Astrocyte (in vitro differentiated cells and primary cell): ENCODE data around the gene HTR3D. TPM values are rescaled to one million over a fixed set of nuclear protein-coding genes. Genes with fewer than 3 reads are reported as not detected.

ENCODE experiments used
- DNase-seq: peaks from one replicate; pipeline ENCODE4 v3.0.0-alpha.2; 2010; ENCODE audit warnings: low read depth
- FAIRE-seq: peaks from 2 replicates; lab custom pipeline; 2011; peaks lifted over from hg19 to GRCh38; lab: Jason Lieb, UNC
- H2AFZ ChIP-seq: 2 replicates; pipeline ENCODE4 v1.6.0; 2012; ENCODE audit warnings: low read depth, low read length, inconsistent platforms
- H3K27ac ChIP-seq: 2 replicates; pipeline ENCODE4 v1.5.1; 2011; ENCODE audit warnings: low read depth, low read length, inconsistent platforms
- H3K27me3 ChIP-seq: 2 replicates; pipeline ENCODE4 v1.6.0; 2011; ENCODE audit warnings: low read length, inconsistent platforms; ENCODE audit not compliant: insufficient read depth
- H3K36me3 ChIP-seq: 2 replicates; pipeline ENCODE4 v1.5.1; 2011; ENCODE audit warnings: low read length, inconsistent platforms; ENCODE audit not compliant: insufficient read depth
- H3K4me1 ChIP-seq: 2 replicates; pipeline ENCODE4 v1.5.1; 2011; ENCODE audit warnings: low read length, inconsistent platforms; ENCODE audit not compliant: insufficient read depth
- H3K4me2 ChIP-seq: 2 replicates; pipeline ENCODE4 v1.6.0; 2012; ENCODE audit warnings: low read length, inconsistent platforms
- H3K4me3 ChIP-seq: 2 replicates; pipeline ENCODE4 v1.5.1; 2011; ENCODE audit warnings: low read depth, mild to moderate bottlenecking, low read length, inconsistent platforms; ENCODE audit not compliant: insufficient read depth
- H3K79me2 ChIP-seq: 2 replicates; pipeline ENCODE4 v1.6.0; 2012; ENCODE audit warnings: mild to moderate bottlenecking, low read length, inconsistent platforms; ENCODE audit not compliant: insufficient read depth
- H3K9ac ChIP-seq: 2 replicates; pipeline ENCODE4 v1.6.0; 2012; ENCODE audit warnings: mild to moderate bottlenecking, low read length, inconsistent platforms
- H3K9me3 ChIP-seq: 2 replicates; pipeline ENCODE4 v1.5.1; 2012; ENCODE audit warnings: low read depth, mild to moderate bottlenecking, low read length, inconsistent platforms; ENCODE audit not compliant: insufficient read depth
- H4K20me1 ChIP-seq: 2 replicates; pipeline ENCODE4 v1.6.0; 2012; ENCODE audit warnings: low read length, inconsistent platforms; ENCODE audit not compliant: insufficient read depth
- H3K27ac Mint-ChIP-seq: one replicate; pipeline ENCODE4 v1.8.0; 2021; ENCODE audit warnings: mild to moderate bottlenecking, mixed read lengths; ENCODE audit not compliant: unreplicated experiment
- H3K27me3 Mint-ChIP-seq: one replicate; pipeline ENCODE4 v1.8.0; 2021; ENCODE audit warnings: low read depth, mixed read lengths; ENCODE audit not compliant: unreplicated experiment
- H3K36me3 Mint-ChIP-seq: one replicate; pipeline ENCODE4 v1.8.0; 2021; ENCODE audit warnings: low read depth, mixed read lengths; ENCODE audit not compliant: unreplicated experiment
- H3K4me1 Mint-ChIP-seq: one replicate; pipeline ENCODE4 v1.8.0; 2021; ENCODE audit warnings: low read depth, mixed read lengths; ENCODE audit not compliant: unreplicated experiment
- H3K4me3 Mint-ChIP-seq: one replicate; pipeline ENCODE4 v1.8.0; 2021; ENCODE audit warnings: mild to moderate bottlenecking, moderate library complexity, mixed read lengths; ENCODE audit not compliant: unreplicated experiment
- H3K9me3 Mint-ChIP-seq: one replicate; pipeline ENCODE4 v1.8.0; 2021; ENCODE audit warnings: mild to moderate bottlenecking, mixed read lengths; ENCODE audit not compliant: unreplicated experiment
- EZH2 ChIP-seq: IDR thresholded peaks from 2 replicates; pipeline ENCODE4 v1.6.1; 2012; ENCODE audit warnings: mild to moderate bottlenecking, low read length, inconsistent platforms; ENCODE audit not compliant: insufficient read depth
- total RNA-seq: library from RNA; stranded (reverse); gene quantifications from 2 replicates; pipeline ENCODE4 v1.2.1, GENCODE V29; 2021
- TF ChIP-seq, protein P1 (sequence below): IDR thresholded peaks from 2 replicates; pipeline ENCODE4 v1.5.1; 2011; ENCODE audit warnings: low read depth, mild to moderate bottlenecking, inconsistent platforms, low read length, moderate library complexity; ENCODE audit not compliant: insufficient read depth

The HTR3D gene
- total RNA-seq, 1 donor from 2014 or later: not detected

DNA sequence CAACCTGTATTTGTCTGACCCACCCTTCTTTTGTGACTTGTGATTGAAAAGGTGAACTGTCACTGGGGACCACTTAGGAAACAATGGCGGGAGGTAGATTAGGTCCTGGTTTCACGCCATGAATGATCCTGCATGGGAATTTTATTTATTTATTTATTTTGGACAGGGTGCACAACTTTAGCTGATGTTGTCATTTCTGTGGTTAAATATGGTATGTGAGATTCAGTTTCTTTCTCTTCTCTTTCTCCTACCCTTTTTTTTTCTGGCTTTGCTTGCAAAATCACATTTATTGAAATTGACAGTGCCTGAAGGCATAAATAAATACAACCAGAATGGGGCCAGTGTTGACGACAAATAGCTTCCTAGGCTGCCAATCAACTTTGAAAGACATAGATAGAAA, 47.3 kb downstream of the HTR3D start:
- Histone ChIP-seq H2AFZ (no peak overlapping the region), H3K4me1 (no peaks in the 10 kb centered on the region), H3K36me3 (no peaks in the 10 kb centered on the region), H3K27me3 (peaks cover under 1% of the 10 kb centered on the region), H3K79me2 (no peaks in the 10 kb centered on the region), H3K4me3 (no peak overlapping the region), H3K9ac (no peak overlapping the region), H3K4me2 (no peak overlapping the region), H3K9me3 (no peaks in the 10 kb centered on the region), H4K20me1 (no peaks in the 10 kb centered on the region), H3K27ac (no peak overlapping the region)
- DNase-seq: peak; percentile 26
- Mint-ChIP-seq H3K4me3 (no peak overlapping the region), H3K27ac (no peak overlapping the region), H3K4me1 (peaks cover 5% of the 10 kb centered on the region), H3K27me3 (peaks cover 9% of the 10 kb centered on the region), H3K36me3 (no peaks in the 10 kb centered on the region), H3K9me3 (peaks cover 3% of the 10 kb centered on the region)
- TF ChIP-seq, protein P1, sequence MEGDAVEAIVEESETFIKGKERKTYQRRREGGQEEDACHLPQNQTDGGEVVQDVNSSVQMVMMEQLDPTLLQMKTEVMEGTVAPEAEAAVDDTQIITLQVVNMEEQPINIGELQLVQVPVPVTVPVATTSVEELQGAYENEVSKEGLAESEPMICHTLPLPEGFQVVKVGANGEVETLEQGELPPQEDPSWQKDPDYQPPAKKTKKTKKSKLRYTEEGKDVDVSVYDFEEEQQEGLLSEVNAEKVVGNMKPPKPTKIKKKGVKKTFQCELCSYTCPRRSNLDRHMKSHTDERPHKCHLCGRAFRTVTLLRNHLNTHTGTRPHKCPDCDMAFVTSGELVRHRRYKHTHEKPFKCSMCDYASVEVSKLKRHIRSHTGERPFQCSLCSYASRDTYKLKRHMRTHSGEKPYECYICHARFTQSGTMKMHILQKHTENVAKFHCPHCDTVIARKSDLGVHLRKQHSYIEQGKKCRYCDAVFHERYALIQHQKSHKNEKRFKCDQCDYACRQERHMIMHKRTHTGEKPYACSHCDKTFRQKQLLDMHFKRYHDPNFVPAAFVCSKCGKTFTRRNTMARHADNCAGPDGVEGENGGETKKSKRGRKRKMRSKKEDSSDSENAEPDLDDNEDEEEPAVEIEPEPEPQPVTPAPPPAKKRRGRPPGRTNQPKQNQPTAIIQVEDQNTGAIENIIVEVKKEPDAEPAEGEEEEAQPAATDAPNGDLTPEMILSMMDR: no peak
- TF ChIP-seq EZH2: no peak
- no peak for FAIRE-seq

DNA sequence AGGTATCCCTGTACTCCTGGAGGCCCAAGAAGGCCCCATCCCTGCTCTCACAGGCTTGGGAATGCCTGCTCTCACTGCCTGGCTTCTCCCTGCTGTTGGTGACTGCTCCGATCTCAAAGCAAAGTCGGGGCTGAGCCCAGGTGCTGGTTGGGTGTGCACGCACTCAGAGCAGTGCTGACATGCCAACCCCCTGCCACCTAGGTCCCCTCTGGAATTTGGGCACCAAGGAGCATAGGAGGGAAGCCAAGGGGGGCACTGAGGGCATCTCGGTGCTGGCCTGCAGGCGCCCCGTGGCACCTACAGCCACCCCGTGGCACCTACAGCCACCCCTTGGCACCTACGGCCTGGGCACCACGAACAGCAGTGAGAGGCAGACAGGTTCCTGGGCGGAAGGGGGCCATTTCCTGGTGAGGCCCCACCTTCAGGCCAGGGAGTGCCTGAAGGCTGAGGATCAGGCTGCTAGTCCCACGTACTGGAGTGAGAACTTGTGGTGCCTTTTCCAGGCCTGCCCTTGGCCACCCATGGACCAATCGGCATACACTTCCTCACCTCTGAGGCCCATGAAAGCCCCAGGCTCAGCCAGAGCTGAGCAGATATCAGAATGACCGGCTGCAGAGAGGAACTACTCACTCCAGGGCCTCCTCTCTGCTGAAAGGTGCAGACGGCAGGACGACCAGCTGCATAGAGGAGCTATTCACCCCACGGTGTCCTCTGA, 49.7 kb downstream of the HTR3D start:
- Mint-ChIP-seq H3K27me3 (peaks cover 9% of the 10 kb centered on the region), H3K36me3 (no peaks in the 10 kb centered on the region), H3K27ac (no peak overlapping the region), H3K9me3 (peaks cover 3% of the 10 kb centered on the region), H3K4me1 (peaks cover 5% of the 10 kb centered on the region), H3K4me3 (no peak overlapping the region)
- Histone ChIP-seq H3K4me2 (no peak overlapping the region), H3K9ac (no peak overlapping the region), H3K79me2 (no peaks in the 10 kb centered on the region), H4K20me1 (no peaks in the 10 kb centered on the region), H3K9me3 (peaks cover 8% of the 10 kb centered on the region), H2AFZ (no peak overlapping the region), H3K36me3 (no peaks in the 10 kb centered on the region), H3K4me3 (no peak overlapping the region), H3K4me1 (no peaks in the 10 kb centered on the region), H3K27me3 (no peaks in the 10 kb centered on the region), H3K27ac (no peak overlapping the region)
- FAIRE-seq (no peak), DNase-seq (no peak)
- TF ChIP-seq EZH2: no peak
- TF ChIP-seq, protein P1: no peak

DNA sequence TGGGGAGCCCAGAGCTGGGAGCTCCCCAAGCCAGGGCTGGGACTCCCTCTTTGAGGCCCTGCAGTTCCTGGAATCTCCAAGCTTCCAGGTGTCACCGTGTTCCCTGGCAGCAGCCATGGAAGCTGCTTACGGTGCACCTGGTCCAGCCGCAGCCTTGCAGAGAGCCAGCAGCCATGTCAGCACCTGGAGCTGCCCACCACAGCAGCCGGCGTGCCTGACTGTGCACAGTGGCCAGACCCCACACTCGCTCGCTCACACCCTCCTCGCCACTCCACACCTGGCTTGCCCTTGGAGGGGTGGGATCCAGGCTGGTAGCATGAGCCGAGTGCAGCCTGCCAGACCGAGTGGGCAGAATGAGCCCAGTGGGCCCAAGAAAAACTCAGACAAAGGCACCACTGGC, 50.5 kb downstream of the HTR3D start:
- no peak for DNase-seq
- Mint-ChIP-seq H3K27me3 (peaks cover 6% of the 10 kb centered on the region), H3K27ac (no peak overlapping the region), H3K9me3 (peaks cover 3% of the 10 kb centered on the region), H3K36me3 (no peaks in the 10 kb centered on the region), H3K4me1 (peaks cover 5% of the 10 kb centered on the region), H3K4me3 (no peak overlapping the region)
- no peaks in the 10 kb centered on the region for H3K36me3 ChIP-seq
- no peak overlapping the region for H3K4me3 ChIP-seq
- FAIRE-seq: no peak
- no peak overlapping the region for H3K27ac ChIP-seq
- H4K20me1 ChIP-seq: no peaks in the 10 kb centered on the region
- peaks cover 8% of the 10 kb centered on the region for H3K9me3 ChIP-seq
- TF ChIP-seq, protein P1: no peak
- TF ChIP-seq EZH2: no peak
- H3K9ac ChIP-seq: no peak overlapping the region
- no peaks in the 10 kb centered on the region for H3K4me1 ChIP-seq
- H2AFZ ChIP-seq: no peak overlapping the region
- no peaks in the 10 kb centered on the region for H3K79me2 ChIP-seq
- H3K27me3 ChIP-seq: no peaks in the 10 kb centered on the region
- H3K4me2 ChIP-seq: no peak overlapping the region
